NK-92 treated with Interleukin-12 subunit alpha and Interleukin-12 subunit beta, amount 100 ng/mL, for 24 hours (cell line): Measurements from ENCODE around the gene KCNMA1.

Experiments
- DNase-seq: peaks from one replicate; lab custom pipeline; 2025; lab: John Stamatoyannopoulos, UW

KCNMA1 gene

DNA sequence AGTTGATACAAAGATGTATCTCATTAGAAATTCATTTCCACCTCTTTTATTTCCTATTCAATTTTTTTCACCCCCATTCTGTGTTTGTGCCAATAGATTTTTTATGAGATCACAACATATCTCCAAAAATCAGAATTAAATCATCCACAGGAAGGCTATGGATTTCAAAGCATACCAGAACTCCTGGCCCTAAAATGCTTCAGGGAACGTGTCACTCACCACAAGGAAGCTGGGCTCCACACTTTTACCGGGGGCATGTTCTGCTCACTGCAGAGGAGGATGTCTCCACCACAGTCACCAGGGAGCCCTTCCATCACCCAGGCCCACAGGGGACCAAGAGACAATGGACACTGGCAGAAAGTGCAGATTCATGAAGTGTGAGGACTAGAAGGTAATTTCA lies 456.8 kb downstream of the KCNMA1 start:
- no peak for DNase-seq

DNA sequence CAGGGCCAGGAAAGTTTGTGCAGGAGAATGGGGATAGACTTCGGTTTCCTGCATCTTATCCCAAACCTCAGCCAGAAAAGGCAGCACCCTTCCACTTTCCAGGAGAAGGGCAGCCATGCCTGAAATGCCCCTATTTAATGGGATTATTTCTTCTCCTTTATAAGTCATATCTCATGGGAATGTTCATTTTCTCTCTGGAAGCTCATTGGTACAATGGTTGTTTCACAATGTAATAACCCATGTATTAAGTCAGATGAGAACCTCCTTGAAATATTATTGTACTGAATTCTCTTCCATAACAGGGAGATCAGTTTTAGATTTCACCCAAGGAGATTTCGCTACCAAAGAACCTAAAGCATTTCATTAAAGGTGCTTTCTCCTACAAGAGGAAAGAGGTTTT lies 457.5 kb downstream of the KCNMA1 start:
- no peak for DNase-seq

DNA sequence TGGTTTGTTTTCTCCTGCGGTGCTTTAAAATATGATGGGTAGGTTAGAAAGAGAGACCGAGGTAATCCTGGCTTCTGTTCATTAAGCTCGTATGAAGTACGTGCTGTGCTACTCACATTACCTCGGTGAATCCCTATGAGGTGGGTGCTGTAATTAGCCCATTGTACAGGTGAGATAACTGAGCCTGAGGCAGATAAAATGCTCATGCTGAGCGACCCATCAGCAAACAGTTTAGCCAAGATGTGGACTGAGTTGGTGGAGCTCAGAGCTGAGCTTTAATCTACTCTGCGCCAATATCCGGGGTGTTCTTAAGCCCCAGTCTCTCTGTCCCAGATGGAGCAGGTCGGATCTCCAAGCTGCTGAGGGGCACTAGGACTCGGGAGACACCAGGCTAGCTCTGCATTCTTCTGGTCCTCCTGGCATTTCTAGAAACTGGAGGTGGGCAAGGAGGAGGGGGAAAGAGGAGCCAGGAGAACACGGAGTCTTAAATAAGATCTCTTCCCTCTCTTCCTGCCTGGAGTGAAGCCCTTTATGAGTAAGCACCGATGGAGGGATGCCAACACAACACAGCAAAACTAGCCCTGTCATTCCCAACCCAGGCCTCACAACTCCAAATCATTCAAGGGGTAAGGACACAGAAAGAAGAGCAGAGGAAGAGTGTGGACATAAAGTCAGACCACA lies 458.5 kb downstream of the KCNMA1 start:
- no peak for DNase-seq

DNA sequence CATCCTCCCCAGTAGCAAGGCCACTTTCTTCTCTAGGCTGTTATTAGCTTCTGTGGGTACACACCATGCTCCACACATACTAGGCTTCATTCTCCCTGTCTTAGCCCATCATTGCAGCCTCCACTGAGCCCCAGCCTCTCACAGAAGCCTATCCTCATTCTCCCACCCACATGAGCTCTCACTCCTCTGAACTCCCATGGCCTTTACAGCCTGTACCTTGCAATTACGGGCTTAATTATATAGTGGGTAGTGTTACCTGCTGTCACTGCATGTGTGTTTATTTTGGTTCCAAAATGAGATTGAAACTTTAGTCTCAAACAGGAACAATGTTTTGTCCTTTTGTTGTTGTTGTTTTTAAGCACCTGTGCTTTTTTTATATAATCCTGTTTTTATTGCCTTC lies 460.0 kb downstream of the KCNMA1 start:
- no peak for DNase-seq

DNA sequence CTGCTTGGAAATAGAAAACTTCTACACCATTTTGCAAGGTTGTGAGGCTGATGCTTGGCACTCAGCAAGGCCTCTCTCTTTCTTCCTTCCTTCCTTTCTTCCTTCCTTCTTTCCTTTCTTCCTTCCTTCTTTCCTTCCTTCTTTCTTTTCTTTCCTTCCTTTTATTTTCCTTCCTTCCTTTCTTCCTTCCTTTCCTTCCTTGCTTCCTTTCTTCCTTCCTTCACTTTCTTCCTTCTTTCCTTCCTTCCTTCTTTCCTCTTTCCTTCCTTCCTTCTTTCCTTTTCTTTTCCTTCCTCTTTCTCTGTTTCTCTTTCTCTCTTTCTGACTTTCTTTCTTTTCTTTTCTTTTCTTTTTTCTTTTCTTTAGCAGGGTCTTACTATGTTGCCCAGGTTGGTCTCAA lies 460.4 kb downstream of the KCNMA1 start:
- DNase-seq, result no peak

DNA sequence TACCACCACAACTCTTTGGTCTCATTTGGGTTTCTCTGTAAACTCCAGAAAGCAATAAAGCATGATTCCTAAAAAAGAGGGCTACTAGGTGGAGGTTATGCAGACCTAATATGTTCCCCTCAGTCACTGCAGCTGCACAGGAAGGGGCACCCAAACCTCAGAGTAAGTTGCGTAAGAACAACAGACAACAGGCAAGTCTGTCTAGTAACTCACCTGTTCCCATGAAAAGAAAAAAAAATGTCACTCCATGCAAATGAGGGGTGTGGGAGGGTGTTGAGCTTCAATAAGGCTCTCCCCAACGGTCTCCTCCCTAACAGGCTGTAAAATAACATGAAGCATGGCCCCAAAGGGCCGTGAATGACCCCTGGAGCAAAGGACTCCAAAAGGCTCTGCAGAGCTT lies 461.4 kb downstream of the KCNMA1 start:
- DNase-seq, result no peak

DNA sequence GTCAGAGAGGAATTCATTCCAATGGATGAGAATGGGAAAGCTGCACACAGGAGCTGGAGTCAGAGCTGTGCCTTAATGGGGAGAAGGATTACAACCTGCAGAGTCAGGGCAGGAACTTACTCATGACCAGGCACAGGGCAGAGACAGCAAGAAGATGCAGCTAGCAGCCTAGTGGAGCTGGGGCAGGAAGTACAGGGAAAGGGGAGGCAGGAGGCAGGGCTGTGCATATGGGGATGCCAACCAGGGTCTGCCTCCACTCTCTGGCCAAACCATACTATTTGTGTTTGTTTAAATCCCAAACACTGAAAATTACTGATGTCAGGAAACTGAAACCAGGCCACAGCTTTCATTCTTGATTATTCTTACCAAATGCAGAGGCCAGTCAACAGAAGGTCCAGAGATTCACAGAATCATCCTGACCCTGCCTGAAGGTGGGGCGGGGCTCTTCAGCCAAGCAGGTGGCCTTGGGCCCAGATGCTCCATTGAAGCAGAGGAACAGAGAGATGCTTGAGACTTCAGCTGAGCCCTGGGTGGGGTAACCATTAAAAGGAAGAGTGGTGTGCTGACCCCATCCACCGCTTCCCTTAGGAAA lies 461.9 kb downstream of the KCNMA1 start:
- DNase-seq, result no peak

DNA sequence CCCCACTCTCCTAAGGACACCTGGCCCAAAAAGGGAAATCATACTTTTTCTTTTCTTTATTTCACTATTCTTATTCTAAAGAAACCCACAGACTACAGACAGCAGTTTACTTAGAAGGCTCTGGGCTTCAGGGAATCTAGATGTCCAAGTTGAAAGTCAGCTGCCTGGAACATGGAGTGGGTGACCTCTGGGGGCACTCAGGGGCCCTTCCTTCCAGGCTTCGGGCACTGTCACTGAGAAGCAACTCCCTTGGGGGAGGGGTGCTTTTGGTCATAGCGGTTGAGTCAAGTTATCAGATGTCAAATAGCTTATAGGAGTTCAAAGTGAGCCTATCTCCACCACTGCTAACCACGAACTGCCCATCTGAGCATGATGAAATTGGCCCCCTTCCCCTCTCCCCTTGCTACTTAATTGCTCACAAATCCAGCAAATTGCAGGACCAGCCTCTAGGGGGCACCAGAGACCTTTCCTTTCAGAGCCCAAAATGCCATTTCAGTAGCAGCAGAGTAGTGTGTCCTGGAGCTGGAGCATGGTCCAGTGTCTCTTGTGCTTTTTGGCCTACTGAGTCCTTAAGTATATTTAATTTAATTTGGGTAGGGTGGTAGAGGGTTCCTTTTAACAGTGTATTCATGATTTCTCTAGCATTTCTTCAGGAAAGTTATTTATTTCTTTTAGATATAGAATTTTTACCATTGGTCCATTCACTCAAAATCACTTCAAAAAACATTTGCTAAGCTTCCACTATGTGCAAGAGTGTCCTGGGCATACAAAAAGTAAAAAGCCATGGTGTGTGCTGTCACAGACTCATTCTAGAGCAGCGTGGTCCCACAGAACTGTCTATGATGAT lies 463.8 kb downstream of the KCNMA1 start:
- peak; percentile 18 for DNase-seq

DNA sequence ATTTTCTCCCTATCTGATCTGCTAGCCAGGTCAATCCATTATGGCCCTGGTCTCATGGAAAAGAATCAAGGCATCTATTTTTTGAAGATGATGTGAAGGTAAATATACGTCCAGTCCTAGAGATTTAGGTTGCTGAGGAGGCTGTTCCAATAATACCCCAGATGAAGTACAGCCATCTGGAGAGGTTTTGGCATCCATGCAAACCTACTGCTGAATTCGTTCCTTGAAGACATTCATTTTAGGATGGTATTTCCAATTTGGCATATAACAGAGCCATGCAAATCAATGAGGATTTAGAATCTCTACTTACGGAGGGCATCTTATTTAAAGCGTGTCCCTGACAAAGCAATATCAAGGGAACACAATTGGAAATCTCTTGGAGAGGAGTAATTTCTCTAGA lies 465.5 kb downstream of the KCNMA1 start:
- DNase-seq, result no peak

DNA sequence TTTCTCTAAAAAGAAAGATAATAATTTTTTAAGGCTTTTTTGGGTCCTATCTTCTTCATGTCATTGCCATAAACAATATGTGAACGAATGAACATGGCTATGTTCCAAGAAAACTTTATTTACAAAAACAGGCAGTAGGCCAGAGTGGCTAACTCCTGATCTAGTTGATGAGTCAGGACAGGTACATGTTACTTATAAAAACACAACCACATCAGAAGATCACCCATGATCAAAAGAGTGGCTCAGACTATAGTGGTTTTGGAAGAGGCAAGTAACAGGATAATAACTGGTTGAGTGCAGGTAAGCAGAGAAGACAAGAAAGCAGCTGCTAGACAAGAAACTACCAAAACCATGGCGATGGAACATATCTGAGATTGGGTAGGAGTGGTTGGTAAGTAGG lies 468.7 kb downstream of the KCNMA1 start:
- no peak for DNase-seq

DNA sequence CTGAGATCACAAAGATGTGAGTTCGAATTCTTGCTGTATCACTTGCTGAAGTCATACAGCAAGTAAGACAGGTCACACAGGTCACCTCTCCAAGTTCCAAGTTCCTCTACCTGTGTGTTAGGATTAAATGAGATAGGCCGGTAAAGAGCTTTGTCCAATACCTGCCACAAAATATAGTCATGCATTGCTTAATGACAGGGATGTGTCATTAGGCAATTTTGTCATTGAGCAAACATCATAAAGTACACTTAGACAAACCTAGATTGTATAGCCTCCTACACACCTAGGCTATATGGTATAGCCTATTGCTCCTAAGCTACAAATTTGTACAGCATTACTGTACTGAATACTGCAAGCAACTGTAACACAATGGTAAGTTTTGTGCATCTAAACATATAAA lies 469.4 kb downstream of the KCNMA1 start:
- DNase-seq, result no peak

DNA sequence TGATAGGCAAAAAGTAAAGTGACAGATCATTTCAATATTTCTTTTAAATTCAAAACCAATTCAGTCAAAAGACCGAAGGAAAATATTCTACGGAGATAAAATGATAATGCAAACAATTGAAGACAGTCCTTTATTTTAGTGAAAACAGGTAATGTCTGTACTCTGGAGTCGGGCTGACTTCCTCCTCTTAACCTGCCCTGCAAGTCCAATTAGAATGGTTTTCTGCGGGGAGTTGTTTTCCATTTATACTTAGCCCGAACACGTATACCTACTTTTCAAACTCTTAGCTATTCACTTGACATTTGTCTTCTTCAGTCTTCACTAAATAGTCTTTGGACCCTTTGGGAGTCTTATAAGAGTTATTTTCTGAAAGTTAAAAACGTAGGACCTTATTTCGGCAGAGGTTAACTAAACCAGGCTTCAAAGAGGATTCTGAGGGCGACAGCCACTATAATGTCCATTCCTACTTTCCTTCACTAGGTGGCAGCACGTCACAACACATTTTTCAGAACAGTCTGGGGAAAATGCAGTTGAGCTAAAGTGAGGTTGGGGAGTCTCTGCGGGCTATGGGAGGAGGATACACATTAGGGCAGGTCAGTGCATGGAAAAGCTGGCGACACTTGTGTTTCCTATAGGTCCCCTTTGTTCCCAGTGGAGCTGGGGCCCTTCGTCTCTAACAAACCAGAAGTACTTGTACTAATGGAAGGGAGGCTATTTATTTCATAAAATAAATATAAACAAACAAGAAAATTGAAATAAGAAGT lies 472.0 kb downstream of the KCNMA1 start:
- DNase-seq, result no peak

DNA sequence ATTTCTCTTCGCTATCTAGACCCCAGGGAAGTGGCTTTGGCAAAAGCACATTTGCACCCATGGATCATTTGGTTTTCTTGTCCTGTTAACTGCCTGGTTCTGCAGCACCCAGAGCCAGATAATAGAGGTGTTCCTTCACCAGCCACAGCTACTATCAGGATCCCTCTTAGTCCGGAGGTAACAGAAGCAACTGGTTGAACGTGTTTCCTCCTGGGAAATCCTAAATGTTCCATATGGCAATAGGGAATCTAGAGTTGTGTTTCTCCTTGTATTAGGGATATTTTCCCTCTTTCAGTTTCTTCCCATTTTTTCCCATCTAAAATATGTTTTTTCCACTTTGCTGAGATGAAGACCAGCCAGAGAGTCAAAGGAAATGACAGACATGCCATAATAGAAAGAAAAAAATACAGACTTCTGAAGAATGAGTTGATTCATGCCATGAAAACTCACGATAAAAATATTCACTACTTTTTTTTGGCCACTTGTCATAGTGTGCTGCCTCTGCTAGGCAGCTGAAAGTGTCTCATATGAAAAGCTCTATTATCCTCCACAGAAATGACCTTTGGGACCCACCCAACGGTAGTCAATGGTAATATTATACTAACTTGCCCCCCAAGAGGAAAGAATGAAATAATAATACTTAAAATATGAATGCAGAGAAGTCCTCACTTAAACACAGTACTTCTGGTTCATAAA lies 472.8 kb downstream of the KCNMA1 start:
- no peak for DNase-seq

DNA sequence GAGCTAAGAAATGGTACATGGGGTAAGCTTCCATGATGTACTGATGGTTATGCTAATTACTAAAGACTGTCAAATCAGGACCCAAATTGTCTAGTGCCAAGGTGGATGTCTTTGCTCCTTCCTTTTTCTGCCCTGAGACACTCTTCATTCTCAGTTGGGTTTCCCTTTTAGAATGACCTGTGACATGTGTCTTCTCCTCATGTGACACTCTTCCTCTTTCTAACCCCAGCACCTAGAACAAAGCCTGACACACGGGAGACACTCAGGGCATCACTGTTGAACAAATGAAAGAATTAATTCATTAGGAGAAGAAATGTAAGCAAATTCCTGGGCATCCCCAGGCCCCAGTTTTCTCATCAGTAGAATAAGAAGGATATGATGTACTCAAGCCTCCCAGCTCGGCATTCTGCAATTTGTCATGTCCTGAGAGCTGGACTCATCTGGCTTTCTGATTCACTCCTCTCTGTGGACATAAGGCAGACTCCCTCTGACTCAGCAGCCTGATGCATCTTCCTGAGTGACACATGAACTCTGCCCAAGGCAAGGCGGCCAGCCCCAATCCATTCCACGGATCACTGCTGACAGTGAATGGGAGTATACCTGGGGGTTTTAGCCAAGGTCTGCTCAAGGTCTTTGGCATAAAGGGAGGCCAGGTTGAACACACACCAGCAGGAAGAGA lies 473.8 kb downstream of the KCNMA1 start:
- DNase-seq, result no peak

DNA sequence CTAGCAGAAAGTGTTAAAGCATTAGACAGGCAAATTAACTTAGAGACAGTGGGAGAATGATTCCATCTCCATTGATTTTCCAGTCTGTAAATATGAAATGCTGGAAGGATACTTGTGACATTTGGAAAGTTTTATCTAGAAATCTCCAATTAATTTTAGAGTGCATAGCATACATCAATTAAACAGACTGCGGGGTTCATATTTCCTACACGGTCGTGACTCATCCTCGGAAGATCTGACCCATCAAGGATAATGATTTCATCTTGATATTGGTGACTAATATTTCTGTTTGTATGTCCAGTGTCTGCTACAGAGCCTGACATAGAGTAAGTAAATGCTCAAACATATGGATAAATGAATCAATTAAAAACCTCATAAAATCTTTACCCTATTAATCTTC lies 474.9 kb downstream of the KCNMA1 start:
- no peak for DNase-seq

DNA sequence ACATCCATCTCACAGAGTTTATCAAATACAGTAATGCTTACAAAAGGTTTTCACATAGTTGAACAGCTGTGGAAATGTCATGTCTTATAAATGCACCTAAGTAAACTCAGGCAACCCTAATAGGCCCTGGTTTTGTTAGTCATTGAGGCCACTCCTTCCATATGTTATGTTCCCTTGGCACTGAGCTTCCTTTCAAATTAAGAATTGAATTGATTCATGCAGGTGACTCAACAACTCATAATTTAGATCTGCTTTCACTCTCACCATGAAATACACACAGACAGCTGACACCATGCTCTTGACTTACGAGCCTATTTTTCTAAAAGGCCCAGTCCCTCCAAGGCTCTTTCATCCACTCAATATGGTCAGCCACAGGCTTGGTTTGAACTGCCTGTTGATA lies 476.9 kb downstream of the KCNMA1 start:
- no peak for DNase-seq

DNA sequence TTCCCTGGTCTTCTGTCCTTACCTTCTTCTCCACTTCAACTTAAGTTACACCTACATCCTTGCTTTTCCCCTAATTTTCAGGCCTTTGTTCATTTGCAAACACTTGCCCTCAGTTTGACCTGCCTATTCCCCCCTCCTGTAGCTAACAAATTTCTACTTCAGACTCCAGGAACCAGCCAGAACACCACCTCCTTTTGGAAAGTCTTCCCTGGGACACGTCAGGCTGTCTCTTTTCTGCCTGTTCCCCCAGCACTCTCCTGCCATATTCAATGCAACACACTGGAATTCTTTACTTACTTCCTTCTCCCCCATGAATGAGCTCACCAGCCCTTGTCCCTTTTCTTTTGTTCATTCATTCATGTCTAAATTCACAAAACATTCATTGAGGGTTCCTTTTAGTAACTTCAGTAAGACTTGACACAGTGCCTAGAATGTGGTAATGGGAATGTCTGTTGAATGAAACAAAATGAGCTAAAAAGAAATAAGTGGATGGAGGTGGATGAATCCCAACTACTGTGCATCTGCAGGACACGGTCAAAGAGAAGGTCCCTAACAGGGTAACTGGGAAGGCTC lies 478.0 kb downstream of the KCNMA1 start:
- no peak for DNase-seq

DNA sequence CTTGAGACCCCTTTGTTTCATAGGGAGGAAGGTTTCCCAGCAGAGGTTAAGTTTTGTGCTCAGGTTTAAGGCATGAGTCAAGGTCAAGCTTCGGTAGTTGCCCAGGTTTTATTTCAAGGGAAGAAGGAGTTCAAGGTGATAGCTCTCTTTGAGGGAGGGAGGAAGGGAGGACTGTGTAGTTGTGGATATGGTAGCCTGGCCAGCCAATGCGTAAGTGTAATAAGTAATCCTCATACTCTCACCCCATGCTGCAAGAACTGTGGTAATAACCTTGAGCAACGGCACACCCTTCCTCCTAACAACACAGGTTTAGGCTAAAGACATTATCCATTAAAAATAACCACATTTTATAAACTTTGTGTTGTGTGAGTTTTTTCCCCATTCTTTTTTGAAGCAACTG lies 478.9 kb downstream of the KCNMA1 start:
- DNase-seq, result no peak

DNA sequence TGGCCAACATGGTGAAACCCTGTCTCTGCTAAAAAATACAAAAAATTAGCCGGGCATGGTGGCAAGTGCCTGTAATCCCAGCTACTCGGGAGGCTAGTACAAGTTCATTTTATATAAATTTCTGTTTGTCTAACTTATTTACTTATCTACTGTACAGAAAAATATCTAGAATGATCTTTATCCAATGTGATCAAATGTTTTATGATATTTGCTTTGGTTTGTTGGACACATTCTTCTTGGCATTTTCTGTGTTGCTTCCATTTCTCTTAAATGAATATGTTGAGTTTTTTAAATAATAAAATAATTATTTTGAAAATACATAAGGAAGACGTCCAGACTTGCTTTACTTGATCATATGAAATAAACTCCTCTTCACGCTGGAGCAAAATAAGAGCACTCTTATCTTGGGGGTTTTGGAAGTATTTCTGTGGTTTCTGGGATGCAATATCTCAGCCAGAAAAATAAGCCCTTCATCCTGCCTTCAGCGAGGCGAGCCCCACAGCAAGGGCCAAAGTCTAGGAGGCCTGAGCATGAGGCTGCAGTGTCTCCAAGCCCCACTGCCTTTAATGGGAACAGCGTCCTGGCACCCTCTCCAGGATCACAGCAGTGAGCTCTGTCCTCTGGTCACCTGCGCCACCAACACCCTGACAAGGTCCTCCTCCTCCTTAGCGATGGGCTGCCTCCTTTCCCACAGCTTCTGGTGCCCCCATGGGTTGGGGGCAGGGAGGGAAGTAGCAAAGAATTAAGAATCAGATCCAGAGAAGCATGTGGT lies 480.2 kb downstream of the KCNMA1 start:
- no peak for DNase-seq

DNA sequence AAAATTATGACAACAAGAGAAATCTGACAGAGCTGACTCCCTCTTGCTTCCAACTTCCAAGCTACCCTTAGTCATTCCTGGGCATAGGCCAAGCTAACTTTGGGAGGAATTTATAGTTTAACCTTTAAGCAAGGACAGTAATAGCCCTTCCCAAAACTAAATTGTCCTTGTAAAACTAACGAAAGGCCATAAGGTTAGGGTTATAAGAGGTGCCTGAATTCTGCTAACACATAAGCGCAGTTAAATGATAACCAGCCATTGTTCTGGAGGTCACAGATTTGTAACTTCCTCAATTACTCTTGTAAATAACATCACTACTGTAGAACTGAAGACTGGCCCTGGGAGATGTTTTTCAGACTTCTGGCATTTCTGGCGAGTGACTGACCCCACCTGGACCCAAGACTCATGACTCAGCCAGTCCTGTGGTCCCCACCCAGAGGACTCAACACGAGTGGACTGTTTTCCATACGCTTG lies 481.2 kb downstream of the KCNMA1 start:
- DNase-seq, result no peak
